Measurements from ENCODE around the gene NOL6.
"Not testable (repeated sequence)": the region's sequence is repeated elsewhere in the genome, so short reads cannot be mapped to it uniquely, and the experiment has no call there.

The NOL6 gene

DNA sequence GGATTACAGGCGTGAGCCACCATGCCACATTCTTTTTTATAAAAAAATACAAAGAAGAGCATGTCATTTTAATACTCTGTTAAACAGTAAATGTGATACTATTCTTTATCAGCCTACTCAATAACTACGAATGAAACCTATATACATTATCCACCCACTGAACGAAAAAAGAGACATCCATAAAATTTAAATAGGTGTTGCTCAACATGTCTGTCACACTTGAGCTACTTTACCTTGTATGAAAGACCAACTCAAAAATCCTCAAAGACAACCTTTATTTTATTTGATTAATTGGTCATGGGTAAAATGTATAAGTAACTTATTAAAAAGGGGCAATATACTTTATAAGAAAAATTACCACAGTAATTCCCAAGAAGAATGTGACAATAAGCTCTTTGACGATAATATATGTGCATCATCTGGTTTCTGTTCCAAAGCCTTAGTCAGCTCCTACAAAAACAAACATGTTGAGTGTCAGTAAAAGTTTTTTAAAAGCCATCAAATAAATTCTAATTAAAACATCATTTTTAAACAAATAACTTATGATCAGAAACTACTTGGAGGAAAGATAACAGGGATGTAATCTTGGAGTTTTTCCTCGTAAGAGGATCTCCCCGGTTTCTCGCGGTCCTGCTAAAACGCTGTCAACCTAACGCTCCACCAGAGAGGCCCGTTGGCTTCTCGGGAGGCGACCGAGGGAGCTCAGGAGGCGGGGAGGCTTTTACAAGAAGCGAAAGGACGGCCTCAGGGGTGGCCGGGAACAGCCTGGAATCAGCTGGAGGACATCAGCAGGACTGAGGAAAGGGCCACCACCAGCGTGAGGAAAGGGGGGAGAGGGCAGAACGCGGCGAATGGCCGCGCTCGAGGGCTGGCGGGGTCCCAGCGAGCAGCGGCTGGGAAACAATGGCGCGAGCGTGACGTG, 36.8 kb upstream of the NOL6 start:
- CTCF ChIA-PET, result interaction anchor here (0.8 to 1.3 kb wide), 3 partner anchors 37 to 106 kb away, joined by 3 to 4 read pairs (median 3); partner anchors contain the start of gene NOL6
- peak; percentile 27 for DNase-seq (ENCODE audit: extremely low spot score)
- POLR2A ChIA-PET, result interaction anchor here (0.6 kb wide), 1 partner anchor 37 kb away, joined by 3 read pairs; the partner anchor contains the start of gene NOL6
- TF ChIP-seq CTCF (IDR thresholded peaks at IDR 0.05; ENCODE audit: control extremely low read depth, extremely low read depth, low read depth, missing control alignments), result no peak

GRCh38 chr9:33506626-33507370, 33.1 kb upstream of the NOL6 start:
- DNase-seq (ENCODE audit: extremely low spot score), result no peak
- no peak for TF ChIP-seq CTCF (IDR thresholded peaks at IDR 0.05; ENCODE audit: control extremely low read depth, extremely low read depth, low read depth, missing control alignments)
- POLR2A ChIA-PET, result no interaction called here
- CTCF ChIA-PET, result interaction anchor here (1.0 to 1.7 kb wide), 3 partner anchors 10 to 132 kb away, joined by 3 to 4 read pairs (median 4); no protein-coding TSS in a partner anchor

DNA sequence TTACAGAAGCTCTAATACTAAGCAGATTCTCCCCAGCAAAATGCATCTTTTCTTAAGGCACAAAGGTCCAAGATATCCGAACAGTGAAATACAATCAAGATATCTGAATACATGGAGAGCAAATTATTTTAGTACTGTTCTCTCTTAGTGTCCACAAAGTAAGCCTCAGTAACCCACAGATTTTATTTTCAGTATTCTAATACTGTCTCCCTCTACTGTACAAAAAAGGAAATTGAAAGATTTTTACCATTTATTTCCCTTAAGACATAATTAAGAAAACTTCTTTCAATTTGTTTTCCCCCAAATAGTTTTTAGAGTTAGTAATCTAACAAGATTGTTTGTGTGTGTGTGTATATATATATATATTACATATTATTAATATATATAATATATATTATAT, 24.7 kb upstream of the NOL6 start:
- ChIA-PET POLR2A (no interaction called here), CTCF (no interaction called here)
- peak; percentile 19 for TF ChIP-seq CTCF (IDR thresholded peaks at IDR 0.05; ENCODE audit: control extremely low read depth, extremely low read depth, low read depth, missing control alignments)
- no peak for DNase-seq (ENCODE audit: extremely low spot score)

GRCh38 chr9:33493819-33494218, 20.1 kb upstream of the NOL6 start:
- POLR2A ChIA-PET; DNase-seq (ENCODE audit: extremely low spot score): not testable (repeated sequence)
- CTCF ChIA-PET, result interaction anchor here (1.2 kb wide), 1 partner anchor 28 kb away, joined by 3 read pairs; no protein-coding TSS in a partner anchor

DNA sequence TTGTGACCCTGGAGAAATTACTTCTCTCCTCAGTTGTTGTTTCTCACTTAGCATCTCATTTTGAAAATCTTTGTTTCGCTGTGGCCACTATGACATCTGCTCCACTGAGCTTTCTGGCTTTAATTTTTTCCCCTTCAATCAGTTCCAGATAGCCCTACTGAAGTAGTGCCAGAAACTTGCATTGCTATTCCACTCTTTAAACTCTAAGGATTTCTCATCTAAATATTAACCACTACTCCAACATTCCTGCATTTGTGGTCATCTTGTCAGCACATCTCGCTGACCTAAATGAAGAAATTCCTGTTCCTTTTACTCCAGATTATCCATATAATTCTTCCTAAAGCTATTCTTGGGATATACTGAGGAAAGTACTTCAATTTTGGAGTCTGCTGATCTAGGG, 15.3 kb upstream of the NOL6 start:
- ChIA-PET POLR2A (no interaction called here), CTCF (interaction anchor here (1.5 kb wide), 2 partner anchors 22 to 73 kb away, joined by 4 to 6 read pairs; no protein-coding TSS in a partner anchor)
- no peak for TF ChIP-seq CTCF (IDR thresholded peaks at IDR 0.05; ENCODE audit: control extremely low read depth, extremely low read depth, low read depth, missing control alignments)
- DNase-seq (ENCODE audit: extremely low spot score), result no peak

DNA sequence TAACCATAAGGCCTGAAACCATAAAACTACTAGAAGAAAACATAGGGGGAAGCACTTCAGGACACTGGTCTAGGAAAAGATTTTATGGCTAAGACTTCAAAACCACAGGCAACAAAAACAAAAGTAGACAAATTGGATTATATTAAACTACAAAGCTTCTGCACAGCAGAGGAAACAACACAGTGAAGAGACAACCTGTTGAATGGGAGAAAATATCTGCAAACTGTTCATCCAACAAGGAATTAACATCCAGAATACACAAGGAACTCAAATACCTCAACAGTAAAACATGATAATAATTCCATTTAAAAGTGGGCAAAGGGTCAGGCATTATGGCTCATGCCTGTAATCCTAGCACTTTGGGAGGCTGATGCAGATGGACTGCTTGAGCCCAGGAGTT, 11.6 kb upstream of the NOL6 start:
- CTCF ChIA-PET, result interaction anchor here (1.6 kb wide), 1 partner anchor 19 kb away, joined by 4 read pairs; no protein-coding TSS in a partner anchor
- DNase-seq (ENCODE audit: extremely low spot score); POLR2A ChIA-PET: not testable (repeated sequence)

- TF ChIP-seq CTCF (IDR thresholded peaks at IDR 0.05; ENCODE audit: control extremely low read depth, extremely low read depth, low read depth, missing control alignments), result no peak
- POLR2A ChIA-PET, result no interaction called here
- no peak for DNase-seq (ENCODE audit: extremely low spot score)
These were observed 7.3 kb upstream of the NOL6 start for GRCh38 chr9:33480976-33481375.

More at GRCh38 chr9:33480976-33481375, 7.3 kb upstream of the NOL6 start:
- CTCF ChIA-PET, result interaction anchor here (10.0 kb wide), 1 partner anchor 17 kb away, joined by 98 read pairs; no protein-coding TSS in a partner anchor

Measured in GM10248 (cell line).